NCI-H446 treated with DMSO at 0.1 percent for 48 hours (cell line): Measurements from ENCODE around the gene IL1RL2.

Experiments used
- DNase-seq: peaks from one replicate; lab custom pipeline; 2025; lab: John Stamatoyannopoulos, UW

Gene IL1RL2

DNA sequence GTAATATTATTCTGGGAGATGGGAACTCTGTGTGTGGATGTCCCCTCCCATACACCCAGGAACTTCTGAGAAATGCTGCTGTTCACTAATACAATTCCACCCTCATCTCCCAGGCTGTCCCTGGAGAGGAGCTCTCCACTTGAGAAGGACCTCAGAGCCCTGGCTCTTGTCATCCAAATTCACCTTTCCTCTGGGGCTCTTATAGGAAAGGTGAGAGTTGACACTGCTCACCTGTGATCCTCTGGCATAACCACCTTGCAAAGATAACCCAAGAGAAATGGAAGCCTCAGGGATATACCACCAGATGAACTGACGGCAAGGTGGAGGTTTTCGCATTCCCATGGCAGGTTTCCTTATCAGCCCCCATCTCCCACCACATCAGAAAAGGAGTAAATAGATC lies 52.0 kb downstream of the IL1RL2 start:
- DNase-seq, result no peak

DNA sequence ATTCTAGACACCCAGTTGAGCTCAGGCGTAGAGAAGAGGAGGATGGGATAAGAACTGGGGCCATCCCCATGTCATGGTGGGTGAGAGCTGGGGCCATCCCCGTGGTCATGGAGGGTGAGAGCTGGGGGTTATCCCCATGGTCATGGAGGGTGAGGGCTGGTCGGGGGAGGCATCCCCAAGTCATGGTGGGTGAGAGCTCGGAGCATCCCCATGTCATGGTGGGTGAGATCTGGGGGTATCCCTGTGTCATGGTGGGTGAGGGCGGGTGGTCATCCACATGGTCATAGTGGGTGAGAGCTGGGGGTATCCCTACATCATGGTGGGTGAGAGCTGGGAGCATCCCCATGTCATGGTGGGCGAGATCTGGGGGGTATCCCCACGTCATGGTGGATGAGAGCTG lies 52.5 kb downstream of the IL1RL2 start:
- no peak for DNase-seq

DNA sequence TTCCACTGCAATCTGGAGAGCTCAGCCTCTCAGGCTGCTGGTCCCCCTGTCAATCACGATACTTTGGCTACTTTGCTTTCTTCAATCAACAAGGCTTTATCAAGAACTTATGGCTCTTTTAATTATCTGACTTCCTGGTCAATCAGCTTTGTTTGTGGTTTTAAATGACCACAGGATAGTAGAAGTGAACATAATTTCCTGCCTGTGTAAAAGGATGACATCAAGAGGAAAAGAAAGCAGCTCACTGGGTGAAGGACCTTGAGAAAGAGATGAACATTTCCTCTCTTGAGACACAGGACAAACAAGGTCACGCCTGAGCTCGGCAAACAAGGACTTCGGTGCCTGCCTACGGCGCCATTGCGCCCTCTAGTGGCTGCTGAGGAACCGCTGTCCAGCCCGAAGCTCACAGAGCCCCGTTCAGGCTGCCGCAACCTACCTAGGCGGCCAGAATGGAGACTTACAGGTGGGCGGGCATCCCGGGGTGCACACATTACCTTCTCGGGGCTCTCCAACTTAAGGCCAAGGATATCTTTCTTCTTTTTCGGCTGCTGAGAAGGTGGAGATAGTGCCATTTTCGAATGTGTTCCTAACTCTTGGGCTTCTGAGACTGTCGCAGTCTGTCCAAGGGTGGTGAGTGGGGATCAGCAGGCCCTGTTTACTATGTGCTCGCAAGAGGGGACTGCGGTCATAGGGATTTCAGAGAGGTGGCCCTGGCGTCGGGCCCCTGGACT lies 54.0 kb downstream of the IL1RL2 start:
- no peak for DNase-seq

- no peak for DNase-seq
Observed at GRCh38 chr2:102241616-102242305, 54.9 kb downstream of the IL1RL2 start.

DNA sequence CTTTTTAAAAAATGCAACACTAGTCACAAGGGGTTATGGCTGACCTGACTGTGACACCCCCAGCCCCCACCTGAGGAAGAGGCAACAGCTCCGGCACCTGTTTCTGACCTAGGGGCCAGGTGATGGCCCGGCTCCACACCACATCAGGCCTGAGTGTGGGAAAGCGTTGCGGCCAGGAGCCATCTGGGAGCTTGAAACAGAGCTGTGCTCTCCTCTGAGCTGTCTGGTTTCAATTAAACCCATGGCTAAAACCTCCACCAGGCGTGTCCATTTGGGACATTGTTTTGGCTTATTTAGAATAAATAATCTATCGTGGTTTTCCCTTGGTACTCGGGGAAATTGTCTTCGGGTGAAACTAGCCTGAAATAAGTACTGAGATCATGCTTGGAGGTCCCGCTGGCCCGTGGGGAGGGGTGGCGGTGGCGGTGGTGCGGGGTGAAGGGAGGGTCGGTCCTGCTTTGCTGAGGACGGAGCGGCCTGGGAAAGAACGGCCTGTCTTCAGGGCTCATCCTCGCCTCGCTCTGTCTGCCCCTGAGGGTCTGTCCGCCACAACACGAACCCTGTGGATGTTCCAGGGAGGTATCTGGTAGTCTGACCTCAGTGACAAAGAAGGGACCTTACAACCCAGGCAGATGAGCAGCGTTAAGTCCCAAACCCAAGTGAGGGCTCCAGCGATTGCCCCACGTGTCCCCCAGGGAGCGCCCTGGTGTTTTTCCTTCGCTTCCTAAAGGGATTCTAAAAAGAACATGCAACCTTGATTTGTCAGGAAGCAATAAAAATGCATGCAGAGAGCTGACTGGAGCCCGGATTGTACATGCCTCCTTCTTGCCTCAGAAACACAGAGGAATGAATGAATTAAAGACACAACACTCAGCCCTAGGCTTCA lies 58.7 kb downstream of the IL1RL2 start:
- no peak for DNase-seq

- no peak for DNase-seq
Observed at GRCh38 chr2:102250278-102250821, 63.5 kb downstream of the IL1RL2 start.

DNA sequence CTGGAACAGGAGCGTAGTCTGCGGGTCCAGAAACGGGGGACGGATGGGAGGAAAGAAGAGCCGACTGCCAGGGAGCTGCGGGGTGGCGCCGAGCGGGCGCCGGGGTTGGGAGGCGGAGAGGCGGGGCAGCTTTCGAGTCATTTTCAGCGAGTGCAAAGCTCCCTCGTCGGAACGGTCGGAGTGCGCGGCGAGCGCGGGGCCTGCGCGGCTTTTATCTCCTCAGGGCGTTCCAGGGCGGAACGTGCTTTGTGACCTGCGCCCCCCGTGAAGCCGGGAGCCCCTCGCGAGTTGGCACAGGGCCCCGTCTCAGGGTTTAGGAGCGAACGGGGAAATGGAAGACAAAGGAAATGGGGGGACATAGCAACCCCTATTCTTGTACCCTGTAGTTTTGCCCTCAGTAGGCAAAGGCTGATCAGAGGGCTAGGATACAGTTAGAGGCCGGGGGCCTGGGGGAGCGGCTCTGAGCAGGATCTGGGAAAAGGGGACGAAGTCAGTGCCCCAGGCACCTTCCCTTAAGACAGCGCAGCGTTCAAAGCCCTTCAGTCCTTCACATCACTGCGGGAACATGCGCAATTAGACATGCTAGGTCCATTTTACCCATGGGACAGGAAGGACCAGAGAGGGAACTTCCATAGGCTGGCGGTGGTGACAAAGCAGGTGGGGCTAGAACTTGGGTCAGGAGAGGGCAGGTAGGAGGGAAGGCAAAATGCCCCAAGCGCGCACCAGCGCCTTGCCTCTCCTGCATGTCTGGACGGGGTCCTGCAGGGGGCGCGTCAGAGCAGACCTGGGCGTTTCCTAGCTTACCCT lies 64.4 kb downstream of the IL1RL2 start:
- no peak for DNase-seq

GRCh38 chr2:102251849-102252203 lies 65.0 kb downstream of the IL1RL2 start:
- DNase-seq, result no peak

- no peak for DNase-seq
Observed at GRCh38 chr2:102252236-102252635, 65.4 kb downstream of the IL1RL2 start.

GRCh38 chr2:102253140-102253752 lies 66.4 kb downstream of the IL1RL2 start:
- no peak for DNase-seq

- no peak for DNase-seq
Observed at GRCh38 chr2:102253753-102254150, 66.9 kb downstream of the IL1RL2 start.

DNA sequence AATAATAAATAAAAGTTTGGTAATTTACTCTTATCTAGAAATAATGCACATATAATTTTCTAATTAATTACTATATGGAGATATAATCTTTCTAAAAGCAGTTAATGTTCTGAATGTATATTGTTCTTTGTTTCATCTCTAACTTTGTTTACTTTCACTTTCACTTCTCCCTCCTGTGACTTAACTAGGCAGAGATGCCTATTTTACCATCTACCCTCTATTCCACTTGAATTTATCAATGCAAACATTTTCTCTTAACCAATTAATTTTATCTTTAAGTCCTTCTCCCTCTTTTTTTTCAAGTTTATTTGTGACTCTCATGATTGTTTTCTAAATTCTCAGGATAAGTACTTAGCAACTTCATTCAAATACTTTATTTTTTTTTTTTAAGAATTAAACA lies 69.5 kb downstream of the IL1RL2 start:
- no peak for DNase-seq

DNA sequence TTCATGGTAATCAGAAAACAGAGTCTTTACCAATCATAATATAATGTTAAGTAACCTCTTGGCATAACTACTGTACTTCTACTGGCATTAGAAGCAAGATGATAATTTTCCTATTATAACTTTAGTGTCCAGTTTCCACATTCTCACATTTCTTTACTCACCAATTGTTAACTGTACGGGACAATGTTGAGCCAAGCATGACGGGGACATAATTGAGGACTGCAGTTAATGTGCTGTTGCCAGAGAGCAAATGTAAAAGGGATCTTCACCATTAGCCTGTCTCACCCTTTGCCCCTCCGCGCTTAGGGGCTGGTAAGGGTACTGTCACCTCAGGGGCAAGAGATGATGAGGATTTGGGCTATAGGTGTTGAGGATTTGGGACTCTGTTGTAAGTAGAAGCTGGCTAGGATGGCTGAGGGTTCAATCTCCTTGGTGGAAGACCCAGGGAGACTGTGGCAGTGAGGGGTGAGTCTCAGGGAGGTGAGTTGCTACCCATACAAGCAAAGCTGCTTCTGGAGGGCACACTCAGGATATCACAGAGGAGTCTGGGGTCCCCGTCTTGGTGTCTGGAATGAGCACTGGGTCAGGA lies 70.1 kb downstream of the IL1RL2 start:
- no peak for DNase-seq

DNA sequence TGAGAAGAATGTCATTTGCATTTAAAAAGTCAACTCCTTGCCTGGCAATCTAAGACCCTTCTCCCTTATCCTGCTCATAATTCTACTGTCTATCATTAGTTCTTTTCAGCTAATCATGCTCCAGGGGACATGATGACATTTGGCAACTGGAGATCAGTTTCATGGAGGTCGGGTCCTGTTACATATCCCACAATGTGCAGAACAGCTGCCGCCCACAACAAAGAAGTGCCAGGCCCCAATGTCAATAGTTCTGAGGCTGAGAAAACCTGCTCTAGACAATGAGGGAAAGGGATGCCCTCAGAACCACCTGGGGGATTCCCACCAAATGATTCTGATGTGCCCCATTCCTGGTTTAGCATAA lies 71.2 kb downstream of the IL1RL2 start:
- DNase-seq, result no peak

DNA sequence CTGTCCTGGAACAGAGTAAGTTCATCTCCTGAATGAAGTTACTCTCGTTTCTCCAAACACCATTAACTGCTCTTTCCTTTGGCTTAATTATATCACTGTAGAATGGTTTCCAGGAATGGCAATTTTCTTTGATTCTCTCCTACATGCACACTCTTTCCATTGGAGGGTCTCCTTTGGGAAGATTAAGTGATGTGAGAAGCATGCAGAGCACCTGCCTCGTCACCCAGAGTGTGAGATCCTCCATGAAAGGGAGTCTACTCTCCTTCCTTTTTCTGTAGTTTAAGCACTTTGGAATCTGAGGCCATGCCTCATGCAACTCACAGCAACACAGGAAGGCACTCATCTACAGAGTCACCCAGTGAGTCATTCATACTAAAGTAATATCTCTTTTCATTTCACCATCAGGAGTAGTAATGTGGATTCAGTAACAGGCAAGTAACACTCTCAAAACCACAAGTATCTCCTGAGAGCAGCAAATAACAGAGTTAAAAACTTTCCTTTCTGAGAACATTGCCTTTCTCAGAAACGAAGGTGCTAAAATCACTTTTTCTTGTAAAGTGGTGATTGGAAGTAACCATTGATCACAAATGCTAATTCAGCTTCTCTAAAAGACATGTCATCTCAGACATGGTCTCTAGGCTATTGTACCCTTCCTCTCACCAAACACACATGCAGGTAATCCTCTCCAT lies 71.7 kb downstream of the IL1RL2 start:
- no peak for DNase-seq

- no peak for DNase-seq
Observed at GRCh38 chr2:102261467-102262135, 74.8 kb downstream of the IL1RL2 start.

DNA sequence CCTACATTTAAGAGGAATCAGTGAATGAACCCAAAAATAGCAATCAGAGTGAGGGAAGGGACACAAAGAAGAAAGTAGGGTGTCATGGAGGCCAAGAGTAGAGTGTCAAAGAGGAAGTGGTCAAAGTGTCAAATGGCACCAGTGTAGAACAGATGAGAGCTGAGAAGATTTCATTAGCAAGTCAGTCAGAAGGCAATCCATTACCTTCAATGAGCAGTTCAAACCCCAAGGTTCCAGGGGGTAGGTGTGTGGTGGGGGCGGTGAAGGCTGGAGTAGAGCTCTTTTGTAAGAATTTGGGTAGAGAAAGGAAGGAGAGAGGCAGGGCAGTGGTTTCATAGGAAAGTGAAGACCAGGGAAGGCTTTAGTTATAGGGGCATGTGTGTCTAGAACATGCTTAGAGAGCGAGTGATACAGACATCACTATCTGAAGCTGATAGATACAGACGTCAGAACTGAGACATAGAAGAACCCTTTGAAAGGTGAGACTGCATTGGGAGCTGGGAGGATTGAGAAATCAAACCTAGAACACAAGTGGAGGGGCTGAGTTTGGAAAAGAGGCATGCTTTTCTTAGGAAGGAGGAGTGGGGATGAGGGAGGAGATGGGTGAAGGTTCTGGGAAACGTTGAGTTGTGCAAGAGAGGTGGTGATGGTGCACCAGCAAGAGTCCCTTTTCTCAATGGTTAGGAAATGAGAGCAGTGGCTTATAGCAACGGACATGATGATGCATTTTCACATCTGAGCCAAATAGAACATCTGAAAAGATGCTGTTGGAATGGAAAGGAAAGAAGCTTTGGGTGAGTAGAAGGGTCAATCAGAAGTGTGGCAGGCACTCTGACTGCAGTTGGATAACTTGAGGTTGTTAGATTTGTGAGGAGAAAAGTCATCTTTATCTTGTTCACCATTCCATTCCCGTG lies 75.7 kb downstream of the IL1RL2 start:
- no peak for DNase-seq

DNA sequence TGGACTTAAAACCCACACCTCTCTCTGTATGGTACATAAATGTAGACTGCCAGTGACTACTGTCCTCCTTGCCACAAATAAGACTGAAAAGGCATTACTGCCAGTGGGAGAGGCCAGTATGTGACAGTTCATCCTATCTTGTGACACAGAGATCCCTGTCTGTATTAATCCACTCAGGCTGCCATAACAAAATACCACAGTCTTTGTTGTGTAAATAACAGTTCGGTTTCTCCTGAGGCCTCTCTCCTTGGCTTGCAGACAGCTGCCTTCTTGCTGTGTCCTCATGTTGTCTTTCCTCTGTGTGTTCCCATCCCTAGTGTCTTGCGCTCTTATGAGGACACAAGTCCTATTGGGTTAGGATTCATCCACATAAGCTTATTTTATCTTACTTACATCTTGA lies 78.1 kb downstream of the IL1RL2 start:
- no peak for DNase-seq

GRCh38 chr2:102266204-102266603 lies 79.4 kb downstream of the IL1RL2 start:
- no peak for DNase-seq
